Suprapubic skin (tissue), 4 donors: ENCODE results near the gene KCNH8. TPM values are rescaled to one million over a fixed set of nuclear protein-coding genes. Genes with fewer than 3 reads are reported as not detected.

Source experiments
- DNase-seq, 2 donors: peaks; one replicate each; pipeline ENCODE4 v3.0.0-alpha.2; 2019; ENCODE audit warnings: low spot score in 2 of 2
- H3K27ac ChIP-seq: fragments of 200-600 bp; sonication (generic); one replicate; pipeline ENCODE4 v1.5.1; 2019
- H3K27me3 ChIP-seq: fragments of 200-600 bp; sonication (generic); one replicate; pipeline ENCODE4 v1.5.1; 2019
- H3K36me3 ChIP-seq: fragments of 200-600 bp; sonication (generic); one replicate; pipeline ENCODE4 v1.5.1; 2019
- H3K4me1 ChIP-seq: fragments of 200-600 bp; sonication (generic); one replicate; pipeline ENCODE4 v1.5.1; 2019
- H3K4me3 ChIP-seq: fragments of 200-600 bp; sonication (generic); one replicate; pipeline ENCODE4 v1.5.1; 2019; ENCODE audit warnings: mild to moderate bottlenecking
- H3K9me3 ChIP-seq: fragments of 200-600 bp; sonication (generic); one replicate; pipeline ENCODE4 v1.5.1; 2019
- EP300 ChIP-seq: sonication (generic); formaldehyde crosslinking; IDR thresholded peaks from one replicate; pipeline ENCODE4 v1.6.1; 2017; ENCODE audit warnings: antibody characterized with exemption
- POLR2A ChIP-seq, 2 donors: fragments of 450-650 bp; IDR thresholded peaks; one replicate each; pipeline ENCODE4 v1.6.1; 2017; ENCODE audit warnings: antibody characterized with exemption in 2 of 2, mild to moderate bottlenecking in 2 of 2, moderate library complexity in 2 of 2
- POLR2AphosphoS5 ChIP-seq, 3 donors: sonication (generic); formaldehyde crosslinking; IDR thresholded peaks; one replicate each; pipeline ENCODE4 v1.6.1; 2017; ENCODE audit warnings: antibody characterized with exemption in 3 of 3
- WGBS: methylation state at CpG from one replicate; pipeline ENCODE4 v1.1.5; 2018; 5-methylcytosine and 5-hydroxymethylcytosine counted together
- total RNA-seq, 4 donors: library from RNA; depleted of rRNA; stranded (reverse); fragments of >200 nt; gene quantifications; one replicate each; pipeline ENCODE4 v1.1.0, GENCODE V29; 2016
- TF ChIP-seq, protein P1 (sequence below), 2 donors: fragments of 200-600 bp in 1 of 2; fragments of 450-650 bp in 1 of 2; sonication (generic) in 1 of 2; IDR thresholded peaks; one replicate each; pipeline ENCODE4 v1.5.1; 2016 to 2019; ENCODE audit warnings: antibody characterized with exemption in 2 of 2, mild to moderate bottlenecking in 1 of 2, moderate library complexity in 1 of 2

KCNH8 gene
- total RNA-seq, 4 donors from 2014 or later, result 0.40 to 1.6 (median 0.58) TPM

DNA sequence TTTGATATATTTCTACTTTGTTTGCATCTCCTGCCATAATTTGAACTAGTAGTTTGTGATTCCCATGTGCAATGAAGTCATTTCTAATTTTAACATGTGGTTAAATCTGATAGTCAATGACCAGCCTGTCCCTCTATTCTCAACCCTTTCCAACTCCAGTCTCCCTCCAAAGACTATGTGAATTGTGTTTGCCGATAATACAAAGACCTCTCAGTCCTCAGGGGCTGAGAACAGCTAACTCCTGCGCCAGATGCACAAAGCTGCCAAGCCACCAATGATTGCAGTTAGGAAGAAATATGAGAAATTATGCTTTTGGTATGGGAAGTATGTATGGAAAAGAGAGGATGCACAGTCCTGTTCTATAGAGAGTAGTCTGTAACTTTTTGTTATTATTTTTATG, 54.0 kb downstream of the KCNH8 start:
- Histone ChIP-seq H3K27ac (no peak overlapping the region), H3K36me3 (no peaks in the 10 kb centered on the region), H3K4me1 (no peaks in the 10 kb centered on the region), H3K4me3 (no peak overlapping the region), H3K27me3 (no peaks in the 10 kb centered on the region), H3K9me3 (no peaks in the 10 kb centered on the region)
- 73% methylated on average over 2 of the region's 2 CpGs for WGBS
- no peak for DNase-seq
- TF ChIP-seq EP300 (no peak), POLR2AphosphoS5 (IDR thresholded peaks at IDR 0.05) (no peak), POLR2A (IDR thresholded peaks at IDR 0.05) (no peak)
- TF ChIP-seq, protein P1, sequence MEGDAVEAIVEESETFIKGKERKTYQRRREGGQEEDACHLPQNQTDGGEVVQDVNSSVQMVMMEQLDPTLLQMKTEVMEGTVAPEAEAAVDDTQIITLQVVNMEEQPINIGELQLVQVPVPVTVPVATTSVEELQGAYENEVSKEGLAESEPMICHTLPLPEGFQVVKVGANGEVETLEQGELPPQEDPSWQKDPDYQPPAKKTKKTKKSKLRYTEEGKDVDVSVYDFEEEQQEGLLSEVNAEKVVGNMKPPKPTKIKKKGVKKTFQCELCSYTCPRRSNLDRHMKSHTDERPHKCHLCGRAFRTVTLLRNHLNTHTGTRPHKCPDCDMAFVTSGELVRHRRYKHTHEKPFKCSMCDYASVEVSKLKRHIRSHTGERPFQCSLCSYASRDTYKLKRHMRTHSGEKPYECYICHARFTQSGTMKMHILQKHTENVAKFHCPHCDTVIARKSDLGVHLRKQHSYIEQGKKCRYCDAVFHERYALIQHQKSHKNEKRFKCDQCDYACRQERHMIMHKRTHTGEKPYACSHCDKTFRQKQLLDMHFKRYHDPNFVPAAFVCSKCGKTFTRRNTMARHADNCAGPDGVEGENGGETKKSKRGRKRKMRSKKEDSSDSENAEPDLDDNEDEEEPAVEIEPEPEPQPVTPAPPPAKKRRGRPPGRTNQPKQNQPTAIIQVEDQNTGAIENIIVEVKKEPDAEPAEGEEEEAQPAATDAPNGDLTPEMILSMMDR (IDR thresholded peaks at IDR 0.05), result no peak

GRCh38 chr3:19202754-19203153, 54.4 kb downstream of the KCNH8 start:
- TF ChIP-seq POLR2A (IDR thresholded peaks at IDR 0.05), result no peak
- TF ChIP-seq EP300, result no peak
- no peak for TF ChIP-seq POLR2AphosphoS5 (IDR thresholded peaks at IDR 0.05)
- TF ChIP-seq, protein P1 (IDR thresholded peaks at IDR 0.05), result no peak
- no peak overlapping the region for H3K27ac ChIP-seq
- H3K27me3 ChIP-seq, result no peaks in the 10 kb centered on the region
- H3K4me3 ChIP-seq, result no peak overlapping the region
- no peaks in the 10 kb centered on the region for H3K9me3 ChIP-seq
- no peaks in the 10 kb centered on the region for H3K4me1 ChIP-seq
- H3K36me3 ChIP-seq, result no peaks in the 10 kb centered on the region
- WGBS, result 92% methylated on average over 3 of the region's 3 CpGs
- DNase-seq, result no peak

DNA sequence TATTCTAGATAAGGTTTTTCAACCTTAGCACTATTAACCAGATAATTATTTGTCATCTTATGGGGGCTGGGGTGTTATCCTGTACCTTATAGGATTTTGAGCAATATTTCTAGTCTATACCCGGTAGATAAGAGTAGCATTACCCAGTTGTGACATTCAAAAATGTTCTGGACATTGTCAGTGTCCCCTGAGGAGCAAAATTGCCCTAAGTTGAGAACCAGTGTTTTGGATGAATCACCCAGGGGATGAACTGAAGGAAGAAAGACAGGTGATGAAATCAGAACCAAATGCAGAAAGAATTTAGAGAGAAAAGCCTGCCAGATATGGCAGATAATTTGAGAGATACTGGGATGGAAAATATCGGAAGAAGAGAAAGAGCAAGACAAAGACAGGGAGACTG, 58.2 kb downstream of the KCNH8 start:
- Histone ChIP-seq H3K27ac (no peak overlapping the region), H3K4me3 (no peak overlapping the region), H3K27me3 (no peaks in the 10 kb centered on the region), H3K4me1 (no peaks in the 10 kb centered on the region), H3K9me3 (no peaks in the 10 kb centered on the region), H3K36me3 (no peaks in the 10 kb centered on the region)
- 46% methylated on average over 2 of the region's 2 CpGs for WGBS
- TF ChIP-seq EP300, result no peak
- no peak for TF ChIP-seq POLR2AphosphoS5 (IDR thresholded peaks at IDR 0.05)
- TF ChIP-seq, protein P1 (IDR thresholded peaks at IDR 0.05), result no peak
- TF ChIP-seq POLR2A (IDR thresholded peaks at IDR 0.05), result no peak
- DNase-seq, result no peak

DNA sequence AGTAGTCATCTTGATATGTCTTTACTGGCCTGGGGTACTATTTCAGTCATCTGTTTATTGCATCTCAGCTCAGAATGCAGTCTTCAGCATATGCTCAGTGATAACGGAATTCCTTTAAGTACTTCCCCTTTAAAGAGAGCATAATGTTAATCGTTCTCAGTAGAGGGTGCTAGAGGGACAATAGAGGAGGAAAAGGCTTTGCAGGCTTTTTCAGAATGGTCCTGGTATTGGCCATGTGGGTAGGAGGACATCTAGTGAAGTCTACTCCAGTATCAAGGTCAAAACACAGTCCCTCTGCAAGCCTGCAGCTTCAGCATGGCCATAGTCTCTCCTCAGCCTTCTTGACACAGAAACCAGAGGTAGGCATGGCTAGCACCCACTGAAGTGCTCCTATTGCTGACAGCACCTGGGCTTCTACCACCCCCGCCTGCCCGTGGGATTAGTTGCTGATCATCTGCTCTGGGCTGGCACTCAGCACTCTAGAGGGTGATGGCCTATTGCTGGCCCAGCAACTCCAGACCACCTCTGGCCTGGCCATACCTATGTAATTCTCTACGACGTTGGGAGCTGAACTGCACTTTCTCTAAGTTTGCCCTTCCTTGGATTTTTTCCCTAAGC, 65.4 kb downstream of the KCNH8 start:
- H3K4me1 ChIP-seq, result peaks cover 2% of the 10 kb centered on the region
- no peaks in the 10 kb centered on the region for H3K36me3 ChIP-seq
- TF ChIP-seq EP300 (no peak), POLR2A (IDR thresholded peaks at IDR 0.05) (no peak), POLR2AphosphoS5 (IDR thresholded peaks at IDR 0.05) (no peak)
- TF ChIP-seq, protein P1 (IDR thresholded peaks at IDR 0.05), result no peak
- no peaks in the 10 kb centered on the region for H3K9me3 ChIP-seq
- WGBS, result 70% methylated on average over 6 of the region's 6 CpGs
- no peak overlapping the region for H3K27ac ChIP-seq
- no peak overlapping the region for H3K4me3 ChIP-seq
- DNase-seq, result no peak
- no peaks in the 10 kb centered on the region for H3K27me3 ChIP-seq

DNA sequence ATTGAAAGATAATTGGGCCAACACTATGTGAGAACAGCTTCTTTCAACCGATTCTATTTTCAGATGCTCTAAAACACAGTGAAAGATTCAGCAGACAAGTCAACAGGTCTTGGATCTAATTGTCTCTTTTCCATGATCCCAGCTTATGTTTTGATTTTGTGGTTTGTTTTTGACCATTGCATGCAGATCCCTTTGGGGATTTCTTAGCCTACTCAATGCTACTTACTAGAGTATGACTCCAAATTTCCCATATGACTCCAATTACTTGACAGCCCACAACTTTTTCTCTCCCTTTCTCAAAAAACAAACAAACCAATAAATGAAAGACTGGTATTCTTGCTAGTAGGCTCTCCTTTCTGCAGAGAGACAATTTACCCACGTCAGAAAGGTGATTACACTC, 67.1 kb downstream of the KCNH8 start:
- H3K4me1 ChIP-seq, result peaks cover 2% of the 10 kb centered on the region
- TF ChIP-seq EP300 (no peak), POLR2AphosphoS5 (IDR thresholded peaks at IDR 0.05) (no peak), POLR2A (IDR thresholded peaks at IDR 0.05) (no peak)
- TF ChIP-seq, protein P1 (IDR thresholded peaks at IDR 0.05), result no peak
- DNase-seq, result no peak
- no peaks in the 10 kb centered on the region for H3K27me3 ChIP-seq
- 62% methylated on average over 2 of the region's 2 CpGs for WGBS
- H3K4me3 ChIP-seq, result no peak overlapping the region
- H3K36me3 ChIP-seq, result no peaks in the 10 kb centered on the region
- H3K27ac ChIP-seq, result no peak overlapping the region
- no peaks in the 10 kb centered on the region for H3K9me3 ChIP-seq
